ENCODE data around the gene KCNQ5. TPM values are rescaled to one million over a fixed set of nuclear protein-coding genes. Genes with fewer than 3 reads are reported as not detected.

Gene KCNQ5
- total RNA-seq, 4 donors from 2014 or later: 0.30 to 0.57 (median 0.42) TPM; not detected in 1

GRCh38 chr6:72940265-72940664, 318.4 kb downstream of the KCNQ5 start:
- H3K27ac ChIP-seq: no peak overlapping the region
- 97% methylated on average over 7 of the region's 7 CpGs for WGBS
- no peaks in the 10 kb centered on the region for H3K4me1 ChIP-seq
- DNase-seq (ENCODE audit: low spot score in 2 of 2): no peak
- no peaks in the 10 kb centered on the region for H3K9me3 ChIP-seq
- no peaks in the 10 kb centered on the region for H3K36me3 ChIP-seq
- no peaks in the 10 kb centered on the region for H3K27me3 ChIP-seq
- TF ChIP-seq POLR2AphosphoS5 (IDR thresholded peaks at IDR 0.05) (no peak), EP300 (IDR thresholded peaks at IDR 0.05) (no peak), CTCF (IDR thresholded peaks at IDR 0.05) (no peak)
- H3K4me3 ChIP-seq: no peak overlapping the region

- DNase-seq (ENCODE audit: low spot score in 2 of 2): no peak
- Histone ChIP-seq H3K4me1 (no peaks in the 10 kb centered on the region), H3K36me3 (no peaks in the 10 kb centered on the region), H3K4me3 (no peak overlapping the region), H3K27ac (no peak overlapping the region), H3K27me3 (no peaks in the 10 kb centered on the region), H3K9me3 (no peaks in the 10 kb centered on the region)
- TF ChIP-seq POLR2AphosphoS5 (IDR thresholded peaks at IDR 0.05) (no peak), POLR2A (IDR thresholded peaks at IDR 0.05) (no peak), CTCF (IDR thresholded peaks at IDR 0.05) (no peak), EP300 (IDR thresholded peaks at IDR 0.05) (no peak)
- 93% methylated on average over 1 of the region's 1 CpG for WGBS
Observed at GRCh38 chr6:72941263-72941662, 319.4 kb downstream of the KCNQ5 start.

GRCh38 chr6:72941751-72942150, 319.9 kb downstream of the KCNQ5 start:
- Histone ChIP-seq H3K27ac (no peak overlapping the region), H3K4me1 (no peaks in the 10 kb centered on the region), H3K9me3 (no peaks in the 10 kb centered on the region), H3K4me3 (no peak overlapping the region), H3K36me3 (no peaks in the 10 kb centered on the region), H3K27me3 (no peaks in the 10 kb centered on the region)
- DNase-seq (ENCODE audit: low spot score in 2 of 2): no peak
- WGBS: 86% methylated on average over 1 of the region's 1 CpG
- TF ChIP-seq CTCF (IDR thresholded peaks at IDR 0.05): no peak
- no peak for TF ChIP-seq POLR2A (IDR thresholded peaks at IDR 0.05)
- no peak for TF ChIP-seq POLR2AphosphoS5 (IDR thresholded peaks at IDR 0.05)
- TF ChIP-seq EP300 (IDR thresholded peaks at IDR 0.05): no peak

- no peak for TF ChIP-seq CTCF (IDR thresholded peaks at IDR 0.05)
- no peak for TF ChIP-seq POLR2A (IDR thresholded peaks at IDR 0.05)
- no peak for TF ChIP-seq POLR2AphosphoS5 (IDR thresholded peaks at IDR 0.05)
- TF ChIP-seq EP300 (IDR thresholded peaks at IDR 0.05): no peak
- 86% methylated on average over 1 of the region's 1 CpG for WGBS
- no peak for DNase-seq (ENCODE audit: low spot score in 2 of 2)
- Histone ChIP-seq H3K9me3 (no peaks in the 10 kb centered on the region), H3K4me3 (no peak overlapping the region), H3K36me3 (no peaks in the 10 kb centered on the region), H3K27ac (no peak overlapping the region), H3K4me1 (no peaks in the 10 kb centered on the region), H3K27me3 (no peaks in the 10 kb centered on the region)
Observed at GRCh38 chr6:72943699-72944098, 321.8 kb downstream of the KCNQ5 start.

GRCh38 chr6:72944660-72945059, 322.8 kb downstream of the KCNQ5 start:
- H3K9me3 ChIP-seq: no peaks in the 10 kb centered on the region
- 79% methylated on average over 2 of the region's 2 CpGs for WGBS
- no peak for DNase-seq (ENCODE audit: low spot score in 2 of 2)

More at GRCh38 chr6:72944660-72945059, 322.8 kb downstream of the KCNQ5 start:
- H3K4me1 ChIP-seq: no peaks in the 10 kb centered on the region
- no peak for TF ChIP-seq CTCF (IDR thresholded peaks at IDR 0.05)
- no peak for TF ChIP-seq POLR2A (IDR thresholded peaks at IDR 0.05)
- no peak for TF ChIP-seq POLR2AphosphoS5 (IDR thresholded peaks at IDR 0.05)
- TF ChIP-seq EP300 (IDR thresholded peaks at IDR 0.05): no peak
- H3K36me3 ChIP-seq: no peaks in the 10 kb centered on the region
- no peak overlapping the region for H3K27ac ChIP-seq
- no peaks in the 10 kb centered on the region for H3K27me3 ChIP-seq
- H3K4me3 ChIP-seq: no peak overlapping the region

Measured in suprapubic skin (tissue), 4 donors.